IPS-20b (cell line): ENCODE measurements around the gene MYRF.

ENCODE experiments used
- H3K27ac ChIP-seq: one replicate; pipeline ENCODE4 v1.5.1; 2013; ENCODE audit warnings: low read length
- H3K27me3 ChIP-seq: 2 replicates; pipeline ENCODE4 v1.6.1; 2013; ENCODE audit warnings: mild to moderate bottlenecking, low read length, inconsistent platforms; ENCODE audit not compliant: insufficient read depth
- H3K36me3 ChIP-seq: 2 replicates; pipeline ENCODE4 v1.6.1; 2013; ENCODE audit warnings: low read depth, mild to moderate bottlenecking, inconsistent platforms, low read length, moderate library complexity; ENCODE audit not compliant: insufficient read depth
- H3K4me1 ChIP-seq: 2 replicates; pipeline ENCODE4 v1.6.1; 2013; ENCODE audit warnings: mild to moderate bottlenecking, control low read depth, inconsistent platforms, low read length, moderate library complexity; ENCODE audit not compliant: insufficient read depth
- H3K4me3 ChIP-seq: 2 replicates; pipeline ENCODE4 v1.5.1; 2013; ENCODE audit warnings: mild to moderate bottlenecking, low read length, inconsistent platforms
- H3K9ac ChIP-seq: 2 replicates; pipeline ENCODE4 v1.6.1; 2013; ENCODE audit warnings: low read depth, mild to moderate bottlenecking, inconsistent platforms, low read length, moderate library complexity
- H3K9me3 ChIP-seq: 2 replicates; pipeline ENCODE4 v1.6.1; 2013; ENCODE audit warnings: mild to moderate bottlenecking, low read depth, low read length, inconsistent platforms; ENCODE audit not compliant: insufficient read depth

MYRF gene

GRCh38 chr11:61811831-61812230 is 59.4 kb downstream of the MYRF start:
- Histone ChIP-seq H3K4me3 (no peak overlapping the region), H3K27ac (no peak overlapping the region), H3K4me1 (no peaks in the 10 kb centered on the region; the same call in 1 of the 2 replicates), H3K36me3 (peaks cover 74% of the 10 kb centered on the region), H3K9me3 (no peaks in the 10 kb centered on the region), H3K27me3 (no peaks in the 10 kb centered on the region), H3K9ac (no peak overlapping the region)

- H3K9me3 ChIP-seq, result no peaks in the 10 kb centered on the region
- peaks cover 63% of the 10 kb centered on the region for H3K36me3 ChIP-seq
- no peak overlapping the region for H3K4me3 ChIP-seq
- no peak overlapping the region for H3K9ac ChIP-seq
- peaks cover 6% of the 10 kb centered on the region; the same call in 1 of the 2 replicates for H3K4me1 ChIP-seq
- no peaks in the 10 kb centered on the region for H3K27me3 ChIP-seq
- H3K27ac ChIP-seq, result no peak overlapping the region
Measured at GRCh38 chr11:61812736-61813411, 60.4 kb downstream of the MYRF start.

- no peaks in the 10 kb centered on the region for H3K9me3 ChIP-seq
- peaks cover 9% of the 10 kb centered on the region; the same call in 1 of the 2 replicates for H3K4me1 ChIP-seq
- H3K9ac ChIP-seq, result peak overlapping the region; percentile 86; the same call in 1 of the 2 replicates
- peak overlapping the region; percentile 97 for H3K4me3 ChIP-seq
- peaks cover 48% of the 10 kb centered on the region for H3K36me3 ChIP-seq
- H3K27me3 ChIP-seq, result no peaks in the 10 kb centered on the region
- H3K27ac ChIP-seq, result peak overlapping the region; percentile 81
Measured at GRCh38 chr11:61814247-61814957, 62.0 kb downstream of the MYRF start.

DNA sequence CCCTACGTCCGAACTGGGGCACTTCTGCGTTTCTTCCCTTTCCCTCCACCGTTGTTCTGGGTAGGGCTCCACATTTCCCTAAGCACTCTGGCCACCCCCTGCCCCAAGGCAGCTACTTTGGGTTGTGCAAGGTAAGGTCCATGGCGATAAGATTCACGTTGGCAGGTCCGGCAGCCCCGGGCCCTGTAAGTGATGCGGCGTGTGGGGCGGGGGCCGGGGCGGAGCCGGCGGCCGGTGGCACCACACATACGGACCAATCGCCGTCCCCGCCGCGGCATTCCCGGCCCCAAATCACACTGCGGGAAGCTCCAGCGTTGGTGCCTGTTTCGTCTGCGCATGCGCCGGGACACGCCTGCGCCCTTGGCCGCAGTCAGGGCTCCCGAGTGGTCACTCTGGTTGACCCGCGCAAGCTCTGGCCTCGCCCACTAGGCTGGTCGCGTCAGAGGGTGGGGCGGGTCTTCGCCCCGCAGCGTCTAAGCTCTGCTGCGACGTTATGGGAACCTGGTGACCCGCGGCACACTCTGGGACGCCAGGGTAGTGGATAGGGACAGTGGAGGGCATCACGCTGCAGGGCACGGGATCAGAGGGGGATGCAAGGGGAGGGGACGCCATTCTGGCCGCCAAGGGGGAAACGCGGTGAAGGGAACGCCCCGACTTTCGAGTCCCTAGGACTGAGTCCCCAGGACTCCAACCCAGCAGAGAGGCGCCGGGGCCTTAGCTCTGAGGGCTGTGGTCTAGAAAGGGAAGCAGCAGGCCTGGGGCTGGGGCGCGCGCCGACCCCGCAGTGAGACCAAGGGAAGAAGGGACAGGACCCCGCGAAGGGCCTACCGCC is 62.7 kb downstream of the MYRF start:
- Histone ChIP-seq H3K36me3 (peaks cover 40% of the 10 kb centered on the region), H3K27ac (peak overlapping the region; percentile 97), H3K9ac (peak overlapping the region; percentile 99), H3K27me3 (no peaks in the 10 kb centered on the region), H3K9me3 (no peaks in the 10 kb centered on the region), H3K4me1 (peaks cover 9% of the 10 kb centered on the region; the same call in 1 of the 2 replicates), H3K4me3 (peak overlapping the region; percentile 97)

GRCh38 chr11:61815790-61816735 is 63.6 kb downstream of the MYRF start:
- Histone ChIP-seq H3K9ac (peak overlapping the region; percentile 99), H3K4me3 (peak overlapping the region; percentile 97), H3K36me3 (peaks cover 31% of the 10 kb centered on the region), H3K4me1 (peaks cover 9% of the 10 kb centered on the region; the same call in 1 of the 2 replicates), H3K9me3 (no peaks in the 10 kb centered on the region), H3K27ac (peak overlapping the region; percentile 97), H3K27me3 (no peaks in the 10 kb centered on the region)

- peak within 1 kb of the TSS; percentile 99 for H3K9ac ChIP-seq
- no peaks in the 10 kb centered on the region for H3K27me3 ChIP-seq
- peak within 1 kb of the TSS; percentile 97 for H3K27ac ChIP-seq
- peak within 1 kb of the TSS; percentile 97 for H3K4me3 ChIP-seq
- peaks cover 23% of the 10 kb centered on the region for H3K36me3 ChIP-seq
- no peaks in the 10 kb centered on the region for H3K9me3 ChIP-seq
- peaks cover 9% of the 10 kb centered on the region; the same call in 1 of the 2 replicates for H3K4me1 ChIP-seq
Measured at GRCh38 chr11:61816736-61817455, 64.5 kb downstream of the MYRF start, which contains the start of gene FADS1. Gene FADS1, minus strand, starts transcription at chr11:61817003. Its CDS starts 74 bp downstream, at chr11:61816929.

DNA sequence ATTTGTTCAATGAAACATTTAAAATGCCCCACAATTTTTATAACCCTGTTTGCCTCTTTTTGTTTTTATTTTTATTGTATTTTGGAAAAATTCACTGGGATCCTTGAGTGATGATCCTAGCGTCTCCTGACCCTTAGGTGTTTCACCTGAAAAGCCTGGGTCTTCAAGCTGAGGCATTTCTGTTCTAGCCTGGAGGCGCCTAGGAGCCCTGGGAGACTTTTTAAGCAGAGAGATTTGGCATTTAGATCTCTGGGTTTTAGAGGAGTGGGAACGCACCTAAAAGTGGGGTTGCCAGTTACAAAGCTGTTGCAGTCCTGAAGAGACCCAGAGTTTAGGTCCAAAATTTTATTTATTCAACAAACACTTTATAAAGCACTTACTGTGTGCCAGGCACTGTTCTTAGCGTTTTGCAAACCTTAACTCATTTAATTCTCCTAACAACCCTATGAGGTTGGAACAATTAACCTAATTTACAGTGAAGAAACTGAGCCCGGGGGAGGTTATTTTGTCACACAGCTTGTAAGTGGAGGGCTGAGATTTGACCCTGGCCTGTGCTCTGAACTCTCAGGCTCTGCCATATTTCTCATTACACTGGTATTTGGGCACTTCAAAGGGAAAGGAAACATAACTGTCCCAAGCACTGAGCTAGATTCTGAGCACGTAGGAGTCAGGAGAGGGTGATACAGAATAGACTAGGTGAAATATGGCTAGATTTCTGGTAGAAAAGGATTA is 65.2 kb downstream of the MYRF start:
- peaks cover 15% of the 10 kb centered on the region; the same call in 1 of the 2 replicates for H3K36me3 ChIP-seq
- no peaks in the 10 kb centered on the region for H3K27me3 ChIP-seq
- peak overlapping the region; percentile 99; the same call in 1 of the 2 replicates for H3K9ac ChIP-seq
- no peaks in the 10 kb centered on the region for H3K9me3 ChIP-seq
- H3K27ac ChIP-seq, result peak overlapping the region; percentile 1
- peak overlapping the region; percentile 97 for H3K4me3 ChIP-seq
- peaks cover 9% of the 10 kb centered on the region; the same call in 1 of the 2 replicates for H3K4me1 ChIP-seq

GRCh38 chr11:61820174-61820573 is 67.7 kb downstream of the MYRF start:
- H3K27me3 ChIP-seq, result no peaks in the 10 kb centered on the region
- no peak overlapping the region for H3K4me3 ChIP-seq
- no peaks in the 10 kb centered on the region for H3K9me3 ChIP-seq
- H3K9ac ChIP-seq, result no peak overlapping the region
- peaks cover 9% of the 10 kb centered on the region; the same call in 1 of the 2 replicates for H3K4me1 ChIP-seq
- no peak overlapping the region for H3K27ac ChIP-seq
- peaks cover 6% of the 10 kb centered on the region; the same call in 1 of the 2 replicates for H3K36me3 ChIP-seq

- peaks cover 24% of the 10 kb centered on the region; the same call in 1 of the 2 replicates for H3K36me3 ChIP-seq
- H3K27me3 ChIP-seq, result no peaks in the 10 kb centered on the region
- H3K4me3 ChIP-seq, result peak overlapping the region; percentile 88
- peak overlapping the region; percentile 93 for H3K27ac ChIP-seq
- H3K4me1 ChIP-seq, result peaks cover 16% of the 10 kb centered on the region
- no peaks in the 10 kb centered on the region for H3K9me3 ChIP-seq
- H3K9ac ChIP-seq, result peak overlapping the region; percentile 98; the same call in 1 of the 2 replicates
Measured at GRCh38 chr11:61826930-61827570, 74.6 kb downstream of the MYRF start.
